H1 (cell line): ENCODE measurements around the gene USP20.

ENCODE experiments used
- CTCF ChIP-seq, 3 experiments: IDR thresholded peaks; 1 replicate in 2 of 3; 2 replicates in 1 of 3; pipeline versions ENCODE4 v1.5.1 to v1.6.1; 2011; ENCODE audit warnings: low read length in 3 of 3, mild to moderate bottlenecking in 3 of 3, inconsistent platforms in 2 of 3, low read depth in 1 of 3, moderate library complexity in 1 of 3; ENCODE audit not compliant: insufficient read depth in 1 of 3; ENCODE audit errors: control extremely low read depth in 1 of 3
- MAFK ChIP-seq: IDR thresholded peaks from 2 replicates; pipeline ENCODE4 v1.6.1; 2012; ENCODE audit warnings: low read depth, mild to moderate bottlenecking, improper control_type of control experiment, low read length

GRCh38 chr9:129873563-129874190 is 38.4 kb downstream of the USP20 start:
- TF ChIP-seq MAFK (no peak), CTCF (IDR thresholded peaks at IDR 0.05; ENCODE audit: control extremely low read depth in 1 of 3, insufficient read depth in 1 of 3, low read depth in 1 of 3, low read length in 3 of 3) (no peak)
